ENCODE data around the gene ATP1A3. TPM values are rescaled to one million over a fixed set of nuclear protein-coding genes. Genes with fewer than 3 reads are reported as not detected.
A peak's percentile ranks its signal among the peaks of the same experiment; 100 is the strongest.

The ATP1A3 gene
- total and polyA plus RNA-seq, 5 experiments from 2014 or later: 2.8 to 6.2 (median 3.4) TPM

- Mint-ChIP-seq H3K27ac (no peak overlapping the region), H3K36me3 (peaks cover 5 to 14% (median 8%) of the 10 kb centered on the region in 3 donors), H3K4me1 (peaks cover 0 to 5% (median 3%) of the 10 kb centered on the region in 4 donors), H3K27me3 (no peaks in the 10 kb centered on the region), H3K4me3 (no peak overlapping the region), H3K9me3 (no peaks in the 10 kb centered on the region)
- DNase-seq (no peak), ATAC-seq (no peak)
- POLR2A ChIA-PET: no interaction called here
Observed at GRCh38 chr19:41967054-41967783, 26.8 kb downstream of the ATP1A3 start.

DNA sequence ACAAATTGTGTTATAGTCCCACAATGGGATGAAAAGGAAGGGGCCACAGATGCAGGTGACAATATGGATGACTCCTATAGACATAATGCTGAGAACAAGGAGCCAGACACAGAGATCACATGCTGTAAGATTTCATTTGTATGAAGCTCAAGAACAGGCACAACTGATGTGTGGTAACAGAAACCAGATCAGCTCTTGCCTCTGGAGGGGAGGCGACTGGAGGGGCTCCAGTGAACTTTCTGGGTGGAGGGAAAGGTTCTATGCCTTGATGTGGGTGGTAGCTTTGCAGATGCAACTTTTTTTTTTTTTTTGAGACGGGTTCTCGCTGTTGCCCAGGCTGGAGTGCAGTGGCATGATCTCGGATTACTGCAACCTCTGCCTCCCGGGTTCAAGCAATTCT is 28.9 kb downstream of the ATP1A3 start:
- Mint-ChIP-seq H3K9me3 (no peaks in the 10 kb centered on the region), H3K36me3 (peaks cover 3 to 10% (median 5%) of the 10 kb centered on the region in 3 donors), H3K27ac (no peak overlapping the region), H3K27me3 (no peaks in the 10 kb centered on the region), H3K4me1 (peaks cover 0 to 5% (median 3%) of the 10 kb centered on the region in 4 donors), H3K4me3 (no peak overlapping the region)
- POLR2A ChIA-PET: interaction anchor here (0.6 to 0.7 kb wide), 3 partner anchors 88 to 110 kb away, joined by 3 read pairs; no protein-coding TSS in a partner anchor
- DNase-seq: peak in 1 of 10 donors; percentile 10
- no peak for ATAC-seq

GRCh38 chr19:41960973-41961372 is 33.1 kb downstream of the ATP1A3 start:
- no peak for ATAC-seq
- Mint-ChIP-seq H3K9me3 (no peaks in the 10 kb centered on the region), H3K4me1 (peaks cover 16 to 23% (median 22%) of the 10 kb centered on the region in 4 donors), H3K27me3 (no peaks in the 10 kb centered on the region), H3K36me3 (peaks cover 0 to 10% (median 0%) of the 10 kb centered on the region in 3 donors), H3K27ac (no peak overlapping the region), H3K4me3 (peak overlapping the region in 3 of 10 donors; percentile 29 to 58 (median 32))
- POLR2A ChIA-PET: interaction anchor here (0.6 to 0.7 kb wide), 2 partner anchors 49 to 116 kb away, joined by 3 to 4 read pairs; no protein-coding TSS in a partner anchor
- no peak for DNase-seq

DNA sequence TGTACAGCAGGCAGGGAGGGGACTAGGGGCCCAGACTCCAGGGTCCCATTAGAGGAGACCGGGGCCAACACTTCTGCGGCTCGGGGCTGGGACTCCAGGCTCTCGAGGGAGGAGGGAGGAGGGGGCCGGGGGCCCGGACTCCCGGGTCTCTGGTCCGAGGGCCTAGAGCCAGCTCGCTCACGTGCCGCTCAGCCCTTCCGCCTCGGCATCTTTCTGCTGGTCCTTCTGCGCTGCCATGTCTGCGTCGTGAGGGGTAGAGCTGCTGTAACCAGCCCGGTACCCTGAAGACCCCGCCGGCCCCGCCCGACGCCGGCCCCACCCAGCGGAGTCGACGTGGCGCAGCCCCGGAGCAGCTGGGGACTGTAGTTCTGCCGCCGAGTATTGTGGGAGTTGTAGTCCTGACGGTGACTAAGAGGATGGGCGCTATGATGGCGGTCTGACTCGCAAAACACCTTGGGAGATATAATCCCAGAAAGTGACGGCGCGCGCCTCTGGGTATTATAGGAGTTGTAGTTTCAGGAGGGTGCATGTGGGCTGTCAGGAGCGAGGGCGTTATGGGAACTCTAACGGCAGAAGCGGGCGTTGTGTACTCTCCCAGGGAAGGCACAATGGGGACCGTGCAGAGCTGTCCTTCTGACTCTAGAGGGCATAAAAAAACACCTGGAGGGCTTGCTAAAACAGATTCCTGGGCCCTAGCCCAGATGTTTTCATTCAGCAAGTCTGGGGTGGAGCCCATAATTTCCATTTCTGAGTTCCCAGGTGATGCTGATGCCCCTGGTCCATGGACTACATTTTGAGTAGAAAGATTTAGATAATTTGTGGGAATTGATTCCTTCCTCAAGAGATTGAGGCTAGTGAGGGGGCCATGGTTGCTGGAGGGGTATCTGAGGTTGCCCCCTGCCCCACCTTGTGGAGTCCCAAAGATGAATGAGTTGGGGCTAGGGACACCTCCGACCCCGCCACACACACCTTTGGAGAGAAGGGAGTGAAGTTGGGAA is 34.7 kb downstream of the ATP1A3 start, which contains the start of gene RABAC1:
TSS of gene RABAC1 (minus strand) at position 266 of the 998 bp plus-strand sequence. CDS start at position 237, 29 bp downstream.
- H3K4me1 Mint-ChIP-seq: peaks cover 16 to 22% (median 20%) of the 10 kb centered on the region in 4 donors

DNA sequence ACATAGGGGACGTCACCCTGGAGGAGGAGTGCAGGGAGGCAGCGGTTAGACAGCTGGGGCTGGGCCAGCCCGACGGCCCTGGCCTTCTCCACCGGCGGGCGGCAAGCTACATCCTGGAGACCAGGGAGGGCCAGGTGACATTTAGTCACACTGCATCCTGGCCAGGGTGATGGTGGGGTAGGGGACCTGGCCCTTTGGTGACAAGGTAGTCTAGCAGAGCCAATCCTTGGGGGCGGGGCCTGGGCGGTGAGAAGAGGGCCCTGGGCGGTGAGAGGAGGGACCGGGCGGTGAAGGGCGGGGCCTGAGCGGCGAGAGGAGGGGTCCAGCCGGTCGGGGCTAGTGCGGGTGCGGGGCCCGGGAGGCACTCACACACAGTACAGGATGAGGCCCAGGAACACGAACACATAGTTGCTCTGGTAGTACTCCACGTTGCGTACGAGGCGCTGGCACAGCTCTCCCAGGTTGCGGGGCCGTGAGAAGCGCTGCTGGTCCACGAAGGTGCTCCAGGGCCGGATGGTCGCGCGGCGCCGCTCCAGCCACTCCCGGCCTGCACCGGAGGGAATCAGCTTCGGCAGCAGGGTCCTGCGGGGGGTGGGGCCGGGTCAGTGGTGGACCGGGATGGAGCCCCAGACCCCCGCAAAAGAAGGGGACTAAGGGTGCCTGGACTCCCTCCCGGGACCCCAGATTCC is 35.5 kb downstream of the ATP1A3 start:
- DNase-seq: peak; percentile 40 to 87 (median 73)
- Mint-ChIP-seq H3K9me3 (no peaks in the 10 kb centered on the region), H3K4me3 (peak overlapping the region; percentile 79 to 99 (median 97)), H3K27me3 (no peaks in the 10 kb centered on the region), H3K36me3 (peaks cover 0 to 14% (median 0%) of the 10 kb centered on the region in 3 donors), H3K4me1 (peaks cover 16 to 22% (median 20%) of the 10 kb centered on the region in 4 donors), H3K27ac (peak overlapping the region; percentile 64 to 96 (median 92))
- POLR2A ChIA-PET: interaction anchor here (0.6 to 4.3 kb wide), 16 partner anchors 13 to 1815 kb away, joined by 3 to 45 read pairs (median 7); partner anchors contain the start of genes CD79A, RPS19 and ZNF574
- peak; percentile 59 to 63 for ATAC-seq

More for the DNA sequence above, 34.7 kb downstream of the ATP1A3 start, which contains the start of gene RABAC1:
- H3K36me3 Mint-ChIP-seq: peaks cover 0 to 14% (median 0%) of the 10 kb centered on the region in 3 donors
- peak within 1 kb of the TSS; percentile 79 to 99 (median 97) for H3K4me3 Mint-ChIP-seq
- ATAC-seq (peak; percentile 91 to 92), DNase-seq (peak; percentile 76 to 93 (median 85))
- POLR2A ChIA-PET: interaction anchor here (0.6 to 4.3 kb wide), 18 partner anchors 13 to 488 kb away, joined by 3 to 45 read pairs (median 6); partner anchors contain the start of genes ARHGEF1, CD79A, RPS19 and ZNF574
- H3K9me3 Mint-ChIP-seq: no peaks in the 10 kb centered on the region
- no peaks in the 10 kb centered on the region for H3K27me3 Mint-ChIP-seq
- peak within 1 kb of the TSS; percentile 64 to 96 (median 92) for H3K27ac Mint-ChIP-seq

GRCh38 chr19:41957838-41958366 is 36.1 kb downstream of the ATP1A3 start:
- Mint-ChIP-seq H3K4me1 (peaks cover 16 to 22% (median 20%) of the 10 kb centered on the region in 4 donors), H3K4me3 (peak overlapping the region; percentile 79 to 99 (median 97)), H3K27me3 (no peaks in the 10 kb centered on the region), H3K9me3 (no peaks in the 10 kb centered on the region), H3K36me3 (peaks cover 0 to 14% (median 0%) of the 10 kb centered on the region in 3 donors), H3K27ac (peak overlapping the region; percentile 64 to 96 (median 92))
- POLR2A ChIA-PET: interaction anchor here (0.6 to 4.3 kb wide), 8 partner anchors 12 to 104 kb away, joined by 3 to 45 read pairs (median 10); partner anchors contain the start of genes CD79A and RPS19
- ATAC-seq: no peak
- peak in 1 of 10 donors; percentile 32 for DNase-seq

- ATAC-seq: no peak
- H3K27me3 Mint-ChIP-seq: no peaks in the 10 kb centered on the region
- peak overlapping the region; percentile 79 to 99 (median 97) for H3K4me3 Mint-ChIP-seq
- peaks cover 0 to 14% (median 0%) of the 10 kb centered on the region in 3 donors for H3K36me3 Mint-ChIP-seq
- no peaks in the 10 kb centered on the region for H3K9me3 Mint-ChIP-seq
- H3K27ac Mint-ChIP-seq: peak overlapping the region; percentile 64 to 96 (median 92)
- POLR2A ChIA-PET: interaction anchor here (0.6 to 4.3 kb wide), 8 partner anchors 11 to 98 kb away, joined by 3 to 45 read pairs (median 10); partner anchors contain the start of genes CD79A and RPS19
- peaks cover 16 to 22% (median 20%) of the 10 kb centered on the region in 4 donors for H3K4me1 Mint-ChIP-seq
- no peak for DNase-seq
Observed at GRCh38 chr19:41957161-41957837, 36.7 kb downstream of the ATP1A3 start.

- H3K4me3 Mint-ChIP-seq: peak overlapping the region in 2 of 10 donors; percentile 20 to 40
- peaks cover 0 to 15% (median 0%) of the 10 kb centered on the region in 3 donors for H3K36me3 Mint-ChIP-seq
- peaks cover 18 to 26% (median 23%) of the 10 kb centered on the region in 4 donors for H3K4me1 Mint-ChIP-seq
- no peaks in the 10 kb centered on the region for H3K9me3 Mint-ChIP-seq
- no peak for DNase-seq
- POLR2A ChIA-PET: interaction anchor here (0.6 to 4.3 kb wide), 6 partner anchors 11 to 97 kb away, joined by 3 to 45 read pairs (median 12); partner anchors contain the start of gene RPS19
- peak overlapping the region in 2 of 10 donors; percentile 25 to 43 for H3K27ac Mint-ChIP-seq
- no peak for ATAC-seq
- no peaks in the 10 kb centered on the region for H3K27me3 Mint-ChIP-seq
Observed at GRCh38 chr19:41956621-41957020, 37.4 kb downstream of the ATP1A3 start.

DNA sequence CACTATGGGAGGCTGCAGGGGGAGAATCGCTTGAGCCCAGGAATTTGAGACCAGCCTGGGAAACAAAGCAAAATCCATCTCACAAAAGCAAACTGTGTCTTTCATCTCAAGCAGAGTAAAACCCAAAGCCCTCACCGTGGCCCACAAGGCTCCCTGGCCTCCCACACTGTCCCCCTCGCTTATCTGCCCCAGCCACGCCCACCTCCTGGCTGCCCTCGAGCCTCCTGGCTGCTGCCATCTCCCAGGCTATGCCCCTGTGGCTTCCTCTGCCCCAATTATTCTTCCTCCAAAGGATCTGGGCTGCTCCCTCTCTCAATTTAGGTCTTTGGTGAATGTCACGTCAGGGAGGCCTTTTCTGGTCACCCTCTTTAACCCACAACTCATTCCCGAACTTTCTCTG is 38.5 kb downstream of the ATP1A3 start:
- DNase-seq: no peak
- Mint-ChIP-seq H3K27me3 (no peaks in the 10 kb centered on the region), H3K36me3 (peaks cover 0 to 15% (median 0%) of the 10 kb centered on the region in 3 donors), H3K4me1 (peaks cover 22 to 30% (median 29%) of the 10 kb centered on the region in 4 donors), H3K27ac (peak overlapping the region in 3 of 10 donors; percentile 29 to 66 (median 65)), H3K9me3 (no peaks in the 10 kb centered on the region), H3K4me3 (no peak overlapping the region)
- POLR2A ChIA-PET: interaction anchor here (0.6 kb wide), 1 partner anchor 28 kb away, joined by 3 read pairs; no protein-coding TSS in a partner anchor
- ATAC-seq: no peak

- peak overlapping the region in 4 of 10 donors; percentile 22 to 66 (median 43) for H3K4me3 Mint-ChIP-seq
- POLR2A ChIA-PET: interaction anchor here (0.6 to 13.4 kb wide), 5 partner anchors 9 to 93 kb away, joined by 3 to 197 read pairs (median 26); partner anchors contain the start of genes ARHGEF1 and RPS19
- H3K27me3 Mint-ChIP-seq: no peaks in the 10 kb centered on the region
- ATAC-seq (peak; percentile 86 to 88), DNase-seq (peak; percentile 69 to 93 (median 84))
- peak overlapping the region; percentile 57 to 97 (median 86) for H3K27ac Mint-ChIP-seq
- H3K4me1 Mint-ChIP-seq: peaks cover 17 to 35% (median 26%) of the 10 kb centered on the region in 4 donors
- peaks cover 0 to 9% (median 0%) of the 10 kb centered on the region in 3 donors for H3K36me3 Mint-ChIP-seq
- no peaks in the 10 kb centered on the region for H3K9me3 Mint-ChIP-seq
Observed at GRCh38 chr19:41951686-41952172, 42.3 kb downstream of the ATP1A3 start.
